Stimulated activated effector memory CD8-positive, alpha-beta T cell treated with anti-CD3 and anti-CD28 coated beads, Interleukin-12 subunit alpha, Interleukin-12 subunit beta, amount 100 ng/mL, for 72 hours (primary cell): ENCODE data around the gene RGS11.
"Not testable (repeated sequence)": the region's sequence is repeated elsewhere in the genome, so short reads cannot be mapped to it uniquely, and the experiment has no call there.

Experiments
- ATAC-seq: fragments of 150-1000 bp; cut with Tn5 transposase; 2 replicates; pipeline ENCODE4 v1.10.0; 2021
- DNase-seq, 2 donors: peaks; one replicate each; pipeline ENCODE4 v3.0.0; 2021 to 2022; ENCODE audit warnings: low spot score in 2 of 2
- H3K27ac Mint-ChIP-seq: one replicate; pipeline ENCODE4 v1.8.0; 2022; ENCODE audit warnings: mild to moderate bottlenecking, mixed read lengths
- H3K36me3 Mint-ChIP-seq: one replicate; pipeline ENCODE4 v1.8.0; 2022; ENCODE audit warnings: mild to moderate bottlenecking, mixed read lengths
- H3K4me1 Mint-ChIP-seq: one replicate; pipeline ENCODE4 v1.8.0; 2022; ENCODE audit warnings: mixed read lengths
- H3K4me3 Mint-ChIP-seq: one replicate; pipeline ENCODE4 v1.8.0; 2022; ENCODE audit warnings: mild to moderate bottlenecking, mixed read lengths
- H3K9me3 Mint-ChIP-seq: one replicate; pipeline ENCODE4 v1.8.0; 2022; ENCODE audit warnings: mixed read lengths

The RGS11 gene

DNA sequence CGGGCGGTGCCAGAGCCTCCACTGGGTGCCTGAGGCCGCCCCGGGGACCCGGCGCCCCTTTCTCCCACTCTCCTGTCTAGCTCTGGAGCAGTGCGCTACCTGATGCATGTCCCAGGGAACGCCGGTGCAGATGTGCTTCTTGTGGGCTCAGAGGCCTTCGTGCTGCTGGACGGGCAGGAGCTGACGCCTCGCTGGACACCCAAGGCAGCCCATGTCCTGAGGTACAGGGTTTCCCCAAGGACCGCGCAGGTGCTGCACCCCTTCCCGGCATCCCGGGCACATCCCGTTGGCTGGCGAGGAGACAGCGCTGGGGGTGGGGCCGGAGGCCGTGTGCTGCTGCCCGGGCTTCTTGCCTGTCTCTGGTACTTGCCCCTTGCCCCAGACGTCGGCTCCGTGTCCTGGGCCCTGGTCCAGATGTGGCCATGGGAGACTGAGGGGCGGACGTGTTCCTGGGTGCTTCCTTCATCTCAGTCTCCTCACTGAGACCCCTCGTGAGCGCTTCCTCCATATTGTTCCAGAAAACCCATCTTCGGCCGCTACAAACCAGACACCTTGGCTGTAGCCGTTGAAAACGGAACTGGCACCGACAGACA is 12.5 kb downstream of the RGS11 start:
- Mint-ChIP-seq H3K27ac (no peak overlapping the region), H3K9me3 (no peaks in the 10 kb centered on the region), H3K4me1 (peaks cover 26% of the 10 kb centered on the region), H3K4me3 (no peak overlapping the region), H3K36me3 (peaks cover 20% of the 10 kb centered on the region)
- DNase-seq (no peak), ATAC-seq (no peak)

DNA sequence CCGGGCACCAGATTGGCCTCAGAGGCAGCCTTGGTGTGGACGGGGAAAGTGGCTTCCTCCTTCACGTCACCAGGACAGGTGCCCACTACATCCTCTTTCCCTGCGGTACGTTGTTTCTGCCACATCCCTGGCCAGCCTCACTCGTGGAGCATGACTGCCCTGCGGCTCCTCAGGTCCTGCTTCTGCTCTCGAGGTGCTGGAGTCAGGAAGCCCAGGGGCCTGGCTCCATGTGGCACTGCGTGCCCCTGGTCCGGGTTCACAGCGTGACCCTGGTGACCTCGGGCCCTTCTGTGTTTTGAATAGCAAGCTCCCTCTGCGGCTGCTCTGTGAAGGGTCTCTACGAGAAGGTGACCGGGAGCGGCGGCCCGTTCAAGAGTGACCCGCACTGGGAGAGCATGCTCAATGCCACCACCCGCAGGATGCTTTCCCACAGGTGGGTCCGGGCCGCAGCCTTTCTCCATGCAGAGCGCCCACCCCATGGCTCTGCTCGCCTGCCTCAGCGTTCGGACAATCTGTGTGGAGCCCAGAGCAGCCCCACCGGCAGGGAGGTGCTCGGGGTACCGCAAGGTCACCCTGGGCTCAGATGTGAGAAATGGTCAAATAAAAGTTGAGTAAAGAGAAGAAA is 13.5 kb downstream of the RGS11 start:
- H3K36me3 Mint-ChIP-seq = peaks cover 24% of the 10 kb centered on the region

GRCh38 chr16:261031-261691 is 14.6 kb downstream of the RGS11 start:
- DNase-seq (no peak), ATAC-seq (no peak)
- Mint-ChIP-seq H3K4me1 (peaks cover 20% of the 10 kb centered on the region), H3K9me3 (no peaks in the 10 kb centered on the region), H3K36me3 (peaks cover 30% of the 10 kb centered on the region), H3K27ac (no peak overlapping the region), H3K4me3 (no peak overlapping the region)

More for the DNA sequence above, 13.5 kb downstream of the RGS11 start:
- ATAC-seq = no peak
- Mint-ChIP-seq H3K4me1 (peaks cover 20% of the 10 kb centered on the region), H3K9me3 (no peaks in the 10 kb centered on the region), H3K4me3 (no peak overlapping the region), H3K27ac (peak overlapping the region; percentile 23)
- no peak for DNase-seq

- no peak for ATAC-seq
- no peak overlapping the region for H3K27ac Mint-ChIP-seq
- no peak for DNase-seq
- H3K4me3 Mint-ChIP-seq = no peak overlapping the region
- no peaks in the 10 kb centered on the region for H3K9me3 Mint-ChIP-seq
- H3K4me1 Mint-ChIP-seq = peaks cover 15% of the 10 kb centered on the region
- H3K36me3 Mint-ChIP-seq = peaks cover 30% of the 10 kb centered on the region
Measured at GRCh38 chr16:260326-260725, 15.4 kb downstream of the RGS11 start.

DNA sequence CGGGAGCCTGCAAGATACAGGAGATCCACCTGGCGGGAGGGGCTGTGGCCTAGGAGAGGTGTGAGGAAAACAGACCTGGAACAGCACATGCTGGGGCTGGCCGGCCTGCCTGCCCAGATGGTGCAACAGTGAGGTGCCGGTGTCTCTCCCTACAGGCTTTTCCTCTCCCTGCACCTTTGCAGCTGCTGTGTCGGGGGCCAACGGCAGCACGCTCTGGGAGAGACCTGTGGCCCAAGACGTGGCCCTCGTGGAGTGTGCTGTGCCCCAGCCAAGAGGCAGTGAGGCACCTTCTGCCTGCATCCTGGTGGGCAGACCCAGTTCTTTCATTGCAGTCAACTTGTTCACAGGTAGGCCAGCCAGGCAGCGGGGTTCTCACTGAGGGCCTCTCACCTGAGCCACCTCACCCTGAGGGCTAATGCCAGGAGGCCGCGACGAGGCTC is 15.9 kb downstream of the RGS11 start:
- H3K9me3 Mint-ChIP-seq = no peaks in the 10 kb centered on the region
- peaks cover 15% of the 10 kb centered on the region for H3K4me1 Mint-ChIP-seq
- peaks cover 30% of the 10 kb centered on the region for H3K36me3 Mint-ChIP-seq
- ATAC-seq (no peak), DNase-seq (no peak)
- H3K27ac Mint-ChIP-seq = peak overlapping the region; percentile 74
- peak overlapping the region; percentile 40 for H3K4me3 Mint-ChIP-seq

DNA sequence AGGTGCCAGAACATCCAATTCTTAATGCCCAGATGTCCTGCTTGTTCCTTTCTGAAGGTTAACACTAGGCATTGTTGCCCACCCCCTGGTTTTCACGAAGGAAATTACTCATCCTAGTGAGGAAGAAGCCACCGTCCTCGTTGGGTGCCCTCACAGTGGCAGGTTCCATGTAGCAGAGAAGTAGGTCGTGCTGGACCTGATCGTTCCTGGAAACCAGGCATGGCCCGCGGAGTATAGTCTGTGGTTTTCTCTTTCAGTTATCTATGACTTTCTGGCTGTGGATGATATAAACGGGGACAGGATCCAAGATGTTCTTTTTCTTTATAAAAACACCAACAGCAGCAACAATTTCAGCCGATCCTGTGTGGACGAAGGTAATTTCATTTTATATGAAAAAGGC is 16.5 kb downstream of the RGS11 start:
- Mint-ChIP-seq H3K9me3 (no peaks in the 10 kb centered on the region), H3K4me1 (peaks cover 15% of the 10 kb centered on the region), H3K27ac (peak overlapping the region; percentile 74), H3K4me3 (peak overlapping the region; percentile 40), H3K36me3 (peaks cover 33% of the 10 kb centered on the region)
- no peak for DNase-seq
- ATAC-seq = peak; percentile 74

GRCh38 chr16:258091-258490 is 17.7 kb downstream of the RGS11 start:
- H3K36me3 Mint-ChIP-seq = peaks cover 36% of the 10 kb centered on the region
- not testable (repeated sequence) for H3K4me3 Mint-ChIP-seq, H3K9me3 Mint-ChIP-seq, ATAC-seq, DNase-seq, H3K27ac Mint-ChIP-seq
- H3K4me1 Mint-ChIP-seq = peaks cover 16% of the 10 kb centered on the region

DNA sequence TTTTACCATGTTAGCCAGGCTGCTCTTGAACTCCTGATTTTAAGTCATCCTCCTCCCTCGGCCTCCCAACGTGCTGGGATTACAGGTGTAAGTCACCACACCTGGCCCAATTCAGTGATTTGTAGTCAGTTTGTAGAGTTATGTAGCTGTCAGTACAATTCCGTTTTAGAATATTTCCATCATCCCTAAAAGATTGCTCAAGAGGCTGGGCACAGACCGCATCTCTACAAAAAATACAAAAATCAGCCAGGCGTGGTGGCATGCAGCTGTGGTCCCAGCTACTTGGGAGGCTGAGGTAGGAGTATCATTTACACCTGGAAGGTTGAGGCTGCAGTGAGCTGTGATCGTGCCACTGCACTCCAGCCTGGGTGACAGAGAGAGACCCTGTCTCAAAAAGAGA is 20.6 kb downstream of the RGS11 start:
- peaks cover 17% of the 10 kb centered on the region for H3K4me1 Mint-ChIP-seq
- DNase-seq (no peak), ATAC-seq (no peak)
- H3K4me3 Mint-ChIP-seq = no peak overlapping the region
- H3K36me3 Mint-ChIP-seq = peaks cover 16% of the 10 kb centered on the region
- no peak overlapping the region for H3K27ac Mint-ChIP-seq
- no peaks in the 10 kb centered on the region for H3K9me3 Mint-ChIP-seq

- H3K9me3 Mint-ChIP-seq = no peaks in the 10 kb centered on the region
- no peak overlapping the region for H3K27ac Mint-ChIP-seq
Measured at GRCh38 chr16:254461-254860, 21.3 kb downstream of the RGS11 start.

GRCh38 chr16:253833-254232 is 21.9 kb downstream of the RGS11 start:
- no peak overlapping the region for H3K27ac Mint-ChIP-seq
- H3K4me3 Mint-ChIP-seq = peak overlapping the region; percentile 63
- peaks cover 10% of the 10 kb centered on the region for H3K4me1 Mint-ChIP-seq
- H3K9me3 Mint-ChIP-seq = no peaks in the 10 kb centered on the region
- ATAC-seq (no peak), DNase-seq (no peak)
- peaks cover 16% of the 10 kb centered on the region for H3K36me3 Mint-ChIP-seq

More at GRCh38 chr16:254461-254860, 21.3 kb downstream of the RGS11 start:
- Mint-ChIP-seq H3K4me3 (peak overlapping the region; percentile 63), H3K4me1 (peaks cover 16% of the 10 kb centered on the region), H3K36me3 (peaks cover 16% of the 10 kb centered on the region)
- ATAC-seq (no peak), DNase-seq (no peak)

GRCh38 chr16:252366-253337 is 23.1 kb downstream of the RGS11 start:
- H3K36me3 Mint-ChIP-seq = peaks cover 16% of the 10 kb centered on the region
- no peaks in the 10 kb centered on the region for H3K9me3 Mint-ChIP-seq
- DNase-seq (peak in 1 of 2 donors; percentile 56), ATAC-seq (peak; percentile 92)
- H3K4me1 Mint-ChIP-seq = peaks cover 10% of the 10 kb centered on the region
- peak overlapping the region; percentile 75 for H3K27ac Mint-ChIP-seq
- peak overlapping the region; percentile 63 for H3K4me3 Mint-ChIP-seq

DNA sequence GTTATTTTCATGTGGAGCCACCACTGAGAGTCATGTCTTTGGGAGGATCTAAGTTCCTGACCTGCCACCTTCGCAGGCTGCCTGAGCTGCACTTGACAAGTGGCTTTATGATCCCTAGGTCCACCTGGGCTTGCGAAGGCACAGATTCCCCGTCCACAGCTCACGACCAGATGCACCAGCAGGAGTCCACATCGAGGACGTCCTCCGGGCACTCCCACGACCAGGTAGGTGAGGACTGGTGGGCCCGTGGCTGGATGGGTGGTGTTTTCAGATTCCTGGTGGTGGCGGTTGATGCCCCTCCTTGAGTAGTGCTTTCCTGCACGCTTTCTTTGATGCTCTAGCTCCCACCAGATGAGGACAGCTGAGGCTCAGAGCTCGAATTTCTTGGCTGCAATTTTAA is 26.3 kb downstream of the RGS11 start:
- H3K4me3 Mint-ChIP-seq = no peak overlapping the region
- no peak overlapping the region for H3K27ac Mint-ChIP-seq
- no peak for ATAC-seq
- no peaks in the 10 kb centered on the region for H3K9me3 Mint-ChIP-seq
- no peak for DNase-seq
- peaks cover 10% of the 10 kb centered on the region for H3K4me1 Mint-ChIP-seq
- H3K36me3 Mint-ChIP-seq = peaks cover 5% of the 10 kb centered on the region

DNA sequence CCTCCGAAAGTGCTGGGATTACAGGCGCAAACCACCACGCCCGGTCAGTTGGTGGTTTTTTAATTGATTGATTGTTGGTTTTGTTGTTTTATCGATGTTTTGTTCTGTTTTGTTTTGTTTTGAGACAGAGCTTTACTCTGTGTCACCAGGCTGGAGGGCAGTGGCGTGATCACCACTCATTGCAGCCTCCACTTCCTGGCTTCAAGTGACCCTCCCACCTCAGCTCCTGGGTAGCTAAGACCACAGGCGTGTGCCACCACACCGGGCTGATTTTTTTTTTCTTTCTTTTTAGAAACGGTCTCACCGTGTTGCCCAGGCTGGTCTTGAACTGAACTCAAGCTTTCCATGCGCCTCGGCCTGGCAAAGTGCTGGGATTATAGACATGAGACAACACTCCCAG is 28.7 kb downstream of the RGS11 start:
- DNase-seq = no peak
- Mint-ChIP-seq H3K9me3 (no peaks in the 10 kb centered on the region), H3K36me3 (no peaks in the 10 kb centered on the region), H3K27ac (peak overlapping the region; percentile 29), H3K4me3 (no peak overlapping the region), H3K4me1 (no peaks in the 10 kb centered on the region)
- no peak for ATAC-seq

GRCh38 chr16:245105-245504 is 30.6 kb downstream of the RGS11 start:
- Mint-ChIP-seq H3K9me3 (no peaks in the 10 kb centered on the region), H3K4me3 (no peak overlapping the region), H3K36me3 (no peaks in the 10 kb centered on the region), H3K4me1 (peaks cover 6% of the 10 kb centered on the region), H3K27ac (no peak overlapping the region)
- no peak for DNase-seq
- ATAC-seq = no peak

DNA sequence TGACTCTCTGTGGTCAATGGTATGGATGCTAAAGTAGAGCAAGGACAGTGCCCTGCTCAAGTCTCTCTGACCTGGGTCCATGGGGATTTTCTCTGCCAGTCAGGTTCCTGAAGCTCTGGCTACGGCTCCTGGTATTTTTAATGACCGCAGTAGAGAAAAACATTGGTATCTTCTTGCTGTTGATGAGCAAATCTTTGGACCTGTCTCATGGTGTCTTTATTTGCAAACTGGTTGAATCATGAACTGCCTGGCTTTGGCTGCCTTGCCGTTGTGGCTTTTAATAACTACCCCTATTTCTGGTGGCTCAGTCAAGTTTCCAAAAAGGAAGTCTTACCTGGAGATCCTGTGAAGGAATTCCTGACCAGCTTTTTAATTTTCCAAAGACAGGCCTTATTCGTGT is 32.4 kb downstream of the RGS11 start:
- H3K36me3 Mint-ChIP-seq = no peaks in the 10 kb centered on the region
- ATAC-seq (no peak), DNase-seq (no peak)
- peaks cover 11% of the 10 kb centered on the region for H3K4me1 Mint-ChIP-seq
- no peaks in the 10 kb centered on the region for H3K9me3 Mint-ChIP-seq
- no peak overlapping the region for H3K4me3 Mint-ChIP-seq
- no peak overlapping the region for H3K27ac Mint-ChIP-seq
